Skeletal muscle tissue (tissue), 4 donors: ENCODE results near the gene FSTL1. TPM values are rescaled to one million over a fixed set of nuclear protein-coding genes. Genes with fewer than 3 reads are reported as not detected.

Experiments
- H3K27ac ChIP-seq: one replicate; pipeline ENCODE4 v1.7.0; 2013; ENCODE audit warnings: mild to moderate bottlenecking, low read depth, low read length, inconsistent platforms
- H3K27me3 ChIP-seq, 3 donors: one replicate each; pipeline ENCODE4 v1.7.0; 2013; ENCODE audit warnings: low read length in 3 of 3; ENCODE audit not compliant: control insufficient read depth in 3 of 3, insufficient read depth in 3 of 3
- H3K36me3 ChIP-seq, 3 donors: one replicate each; pipeline ENCODE4 v1.7.0; 2013; ENCODE audit warnings: low read length in 3 of 3; ENCODE audit not compliant: control insufficient read depth in 3 of 3, insufficient read depth in 3 of 3
- H3K4me1 ChIP-seq, 3 donors: one replicate each; pipeline ENCODE4 v1.7.0; 2013; ENCODE audit warnings: low read length in 3 of 3, mild to moderate bottlenecking in 3 of 3; ENCODE audit not compliant: control insufficient read depth in 3 of 3, insufficient read depth in 3 of 3
- H3K4me3 ChIP-seq, 3 donors: one replicate each; pipeline ENCODE4 v1.7.0; 2013; ENCODE audit warnings: low read length in 3 of 3
- H3K9ac ChIP-seq, 3 donors: one replicate each; pipeline ENCODE4 v1.7.0; 2013; ENCODE audit warnings: low read length in 3 of 3, mild to moderate bottlenecking in 3 of 3, moderate library complexity in 2 of 3, low read depth in 1 of 3
- H3K9me3 ChIP-seq, 3 donors: one replicate each; pipeline ENCODE4 v1.7.0; 2013; ENCODE audit warnings: low read length in 3 of 3; ENCODE audit not compliant: control insufficient read depth in 3 of 3
- total RNA-seq: library from RNA; depleted of rRNA; stranded (reverse); fragments of >200 nt; gene quantifications from one replicate; pipeline ENCODE4 v1.2.3, GENCODE V29; 2014
- donor health status: Osteomylitis.

The FSTL1 gene
- total RNA-seq, 1 donor from 2014 or later, result 377 TPM

DNA sequence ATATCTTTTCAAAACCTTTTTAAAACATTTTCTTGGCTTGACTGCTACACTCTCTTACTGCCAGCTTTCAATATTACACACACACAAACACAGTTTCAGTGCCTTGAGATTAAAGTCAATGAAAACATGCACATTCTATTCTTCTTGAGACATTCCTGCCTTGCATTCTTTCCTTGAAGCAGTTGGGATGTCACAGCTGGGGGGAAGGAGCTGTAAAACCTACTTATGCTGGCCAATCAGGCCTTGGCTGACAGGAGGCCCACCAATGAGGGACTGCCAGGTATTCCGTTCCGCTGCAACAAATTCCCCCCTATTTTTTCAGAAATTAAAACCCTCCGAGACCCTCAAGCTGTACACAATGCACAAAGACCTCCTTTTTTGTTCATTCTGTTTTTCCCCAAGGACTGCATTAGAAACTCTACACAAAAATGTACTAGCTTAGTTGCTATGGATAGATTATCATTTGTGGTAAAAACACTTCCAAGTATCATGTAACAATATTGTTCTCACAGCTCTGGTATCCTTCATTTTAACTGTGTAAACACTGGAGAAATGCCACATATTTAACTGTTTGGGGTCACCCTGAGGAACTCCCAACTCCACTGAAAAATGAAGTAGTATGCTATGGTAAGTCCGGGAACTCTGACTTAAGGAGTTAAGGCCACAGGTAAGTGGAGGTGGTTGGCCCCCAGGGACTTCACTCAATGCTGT is 18.5 kb downstream of the FSTL1 start:
- Histone ChIP-seq H3K27ac (no peak overlapping the region), H3K4me1 (peaks cover 3 to 22% (median 14%) of the 10 kb centered on the region in 3 donors), H3K27me3 (no peaks in the 10 kb centered on the region), H3K4me3 (no peak overlapping the region), H3K9ac (no peak overlapping the region), H3K36me3 (peaks cover 0 to 6% (median 0%) of the 10 kb centered on the region in 3 donors), H3K9me3 (no peaks in the 10 kb centered on the region)

DNA sequence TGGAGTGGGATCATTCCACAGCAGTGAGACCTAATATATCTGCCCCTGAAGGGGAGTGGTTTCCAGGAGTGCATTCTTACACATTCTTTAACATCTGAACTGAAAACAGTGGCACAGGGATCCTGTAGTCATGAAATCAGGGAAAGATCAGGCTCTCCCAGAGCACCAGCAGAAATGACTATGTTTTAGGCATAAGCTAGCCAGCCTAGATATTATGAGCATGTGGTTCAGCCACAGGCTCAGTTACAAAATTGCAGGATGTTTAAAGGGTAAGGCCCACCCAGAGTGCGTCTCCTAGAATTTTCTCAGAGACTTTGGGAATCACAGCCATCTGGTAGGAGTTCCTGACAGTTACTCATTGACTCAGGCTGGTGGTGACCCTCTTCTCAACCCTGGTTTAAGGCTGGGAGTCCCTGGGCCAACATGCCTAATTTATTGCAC is 20.9 kb downstream of the FSTL1 start:
- Histone ChIP-seq H3K36me3 (peaks cover 0 to 6% (median 0%) of the 10 kb centered on the region in 3 donors), H3K9me3 (no peaks in the 10 kb centered on the region), H3K27ac (no peak overlapping the region), H3K27me3 (no peaks in the 10 kb centered on the region), H3K4me3 (no peak overlapping the region), H3K9ac (no peak overlapping the region), H3K4me1 (peaks cover 11 to 15% (median 13%) of the 10 kb centered on the region in 3 donors)

DNA sequence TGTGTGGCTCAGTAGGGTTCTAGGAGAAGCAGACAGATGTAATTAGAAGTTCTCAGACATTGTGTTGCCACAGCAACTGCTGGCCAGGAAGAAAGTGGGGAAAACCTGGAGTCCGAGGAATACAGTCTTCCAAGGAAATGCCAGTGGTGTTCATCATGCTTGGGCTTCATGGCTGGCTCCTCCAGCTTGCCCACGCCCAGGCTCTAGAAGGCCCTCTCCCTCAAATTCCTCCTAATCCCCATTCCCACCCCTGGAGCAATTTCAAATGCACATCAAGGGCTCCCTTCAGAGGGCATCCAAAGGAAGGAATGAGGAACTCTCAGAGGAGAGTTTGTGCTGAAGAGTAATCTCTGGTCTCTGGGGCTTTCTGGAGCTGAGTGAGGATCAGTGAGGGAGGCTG is 21.9 kb downstream of the FSTL1 start:
- Histone ChIP-seq H3K9ac (no peak overlapping the region), H3K4me1 (peaks cover 12 to 20% (median 16%) of the 10 kb centered on the region in 3 donors), H3K27ac (no peak overlapping the region)

DNA sequence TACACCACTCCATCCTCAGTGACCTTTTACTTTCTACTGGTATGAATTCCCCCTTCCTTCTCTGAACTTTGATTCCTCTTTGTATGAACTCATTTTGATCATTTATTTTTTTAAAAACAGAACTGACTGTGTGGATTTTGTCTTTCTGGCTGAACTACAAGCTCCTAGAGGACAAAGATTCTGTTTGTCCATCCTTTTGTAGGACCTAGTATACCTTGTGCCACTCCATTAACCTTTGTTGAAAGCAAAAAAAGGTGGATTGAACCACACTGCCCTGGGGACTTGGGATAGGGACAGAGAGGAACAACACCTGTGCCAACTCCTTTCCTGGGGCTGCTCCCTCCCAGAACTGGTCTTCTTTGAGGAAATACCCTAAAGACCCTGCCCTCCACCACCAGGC is 23.6 kb downstream of the FSTL1 start:
- Histone ChIP-seq H3K27ac (no peak overlapping the region), H3K4me1 (peaks cover 9 to 21% (median 16%) of the 10 kb centered on the region in 3 donors)

More for the DNA sequence above, 21.9 kb downstream of the FSTL1 start:
- Histone ChIP-seq H3K4me3 (no peak overlapping the region), H3K36me3 (peaks cover 0 to 6% (median 0%) of the 10 kb centered on the region in 3 donors), H3K9me3 (no peaks in the 10 kb centered on the region), H3K27me3 (no peaks in the 10 kb centered on the region)

DNA sequence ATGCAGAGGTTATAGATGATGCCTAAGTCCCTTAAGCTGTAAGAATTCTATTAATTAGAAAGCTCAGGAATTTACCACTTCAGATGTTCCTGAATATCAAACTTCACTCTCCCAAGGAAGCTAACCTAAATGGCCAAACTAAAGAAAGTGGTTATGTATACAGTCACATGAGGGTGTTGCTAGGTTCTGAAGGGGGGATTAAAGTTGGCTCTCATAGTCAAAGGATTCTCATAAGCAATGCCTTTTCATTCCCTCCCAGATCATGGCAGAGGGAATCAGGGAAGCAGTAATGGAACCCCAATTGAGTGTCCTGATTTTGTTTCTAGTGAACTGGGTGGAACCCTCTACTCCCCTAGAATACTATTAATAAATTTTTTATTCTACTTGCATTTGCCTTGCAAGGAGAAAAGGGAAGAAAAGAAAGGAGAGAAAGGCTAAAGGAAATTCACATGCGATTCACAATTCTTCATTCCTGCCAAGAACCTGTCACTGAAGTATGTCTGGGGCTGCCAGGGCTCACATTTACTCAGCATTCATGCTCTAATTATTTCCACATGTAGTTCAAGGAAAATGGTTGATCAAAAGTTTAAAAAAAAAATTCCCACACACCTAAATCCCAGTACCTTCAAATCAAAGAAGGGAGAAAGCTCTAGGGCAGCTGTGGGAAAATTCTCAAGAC is 25.1 kb downstream of the FSTL1 start:
- Histone ChIP-seq H3K27me3 (no peaks in the 10 kb centered on the region), H3K36me3 (peaks cover 0 to 5% (median 0%) of the 10 kb centered on the region in 3 donors), H3K4me1 (peaks cover 14 to 20% (median 16%) of the 10 kb centered on the region in 3 donors), H3K9ac (no peak overlapping the region), H3K9me3 (no peaks in the 10 kb centered on the region), H3K27ac (no peak overlapping the region), H3K4me3 (no peak overlapping the region)

More for the DNA sequence above, 23.6 kb downstream of the FSTL1 start:
- no peak overlapping the region for H3K9ac ChIP-seq
- H3K4me3 ChIP-seq, result no peak overlapping the region
- H3K9me3 ChIP-seq, result no peaks in the 10 kb centered on the region
- peaks cover 0 to 9% (median 0%) of the 10 kb centered on the region in 3 donors for H3K36me3 ChIP-seq
- H3K27me3 ChIP-seq, result no peaks in the 10 kb centered on the region

DNA sequence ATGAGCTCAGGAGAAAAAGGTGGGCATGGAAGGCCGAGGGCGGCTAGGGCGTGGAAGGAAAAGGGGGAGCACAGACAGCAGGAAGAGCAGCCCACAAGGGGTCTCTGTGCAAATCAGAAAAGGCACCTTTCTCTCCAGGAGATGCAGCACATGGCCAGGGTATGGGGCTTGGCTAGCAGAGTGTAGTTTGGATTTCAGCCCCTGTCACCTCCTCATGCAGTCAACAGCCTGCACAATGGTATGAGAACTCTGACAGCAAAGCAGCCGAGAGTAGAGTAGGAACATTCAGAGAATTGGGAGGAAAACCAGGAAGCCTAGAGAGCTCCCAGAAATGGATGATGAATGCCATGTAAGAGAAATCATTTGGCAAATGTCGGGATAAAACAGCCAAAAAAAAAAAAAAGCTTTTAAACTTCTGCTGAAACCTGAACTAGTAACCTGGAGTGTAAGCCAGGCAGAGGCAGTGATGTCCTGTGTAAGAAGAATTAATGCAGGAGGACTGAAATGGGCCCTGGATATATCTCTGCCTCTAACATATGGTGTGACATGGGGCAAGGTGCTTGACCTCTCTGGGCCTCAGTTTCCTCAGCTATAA is 25.7 kb downstream of the FSTL1 start:
- no peak overlapping the region for H3K27ac ChIP-seq
- no peaks in the 10 kb centered on the region for H3K27me3 ChIP-seq
- H3K9me3 ChIP-seq, result no peaks in the 10 kb centered on the region
- no peak overlapping the region for H3K9ac ChIP-seq
- H3K4me3 ChIP-seq, result no peak overlapping the region
- peaks cover 14 to 25% (median 16%) of the 10 kb centered on the region in 3 donors for H3K4me1 ChIP-seq
- peaks cover 0 to 5% (median 0%) of the 10 kb centered on the region in 3 donors for H3K36me3 ChIP-seq

DNA sequence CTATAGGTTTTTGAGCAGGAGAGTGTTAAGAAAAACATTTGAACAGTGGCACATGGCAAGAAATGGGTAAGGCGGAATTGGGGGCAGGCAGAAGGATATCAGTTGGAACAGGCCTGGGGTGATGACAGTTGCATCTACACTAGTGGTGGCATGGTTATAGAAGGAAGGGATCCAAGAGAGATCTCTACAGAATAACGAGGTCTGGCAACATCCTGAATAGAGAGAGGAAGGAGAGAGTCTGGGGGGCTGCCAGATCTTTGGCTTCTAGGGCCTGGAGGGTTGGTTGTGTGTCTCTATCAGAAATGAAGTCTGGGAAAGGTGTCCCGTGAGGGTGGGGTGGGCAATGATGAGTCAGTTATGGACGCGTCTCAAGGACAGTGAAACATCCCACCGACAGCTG is 26.3 kb downstream of the FSTL1 start:
- peaks cover 19 to 30% (median 21%) of the 10 kb centered on the region in 3 donors for H3K4me1 ChIP-seq
- H3K36me3 ChIP-seq, result peaks cover 0 to 5% (median 0%) of the 10 kb centered on the region in 3 donors
- H3K27me3 ChIP-seq, result no peaks in the 10 kb centered on the region
- H3K27ac ChIP-seq, result no peak overlapping the region
- H3K4me3 ChIP-seq, result no peak overlapping the region
- H3K9ac ChIP-seq, result no peak overlapping the region
- H3K9me3 ChIP-seq, result no peaks in the 10 kb centered on the region

DNA sequence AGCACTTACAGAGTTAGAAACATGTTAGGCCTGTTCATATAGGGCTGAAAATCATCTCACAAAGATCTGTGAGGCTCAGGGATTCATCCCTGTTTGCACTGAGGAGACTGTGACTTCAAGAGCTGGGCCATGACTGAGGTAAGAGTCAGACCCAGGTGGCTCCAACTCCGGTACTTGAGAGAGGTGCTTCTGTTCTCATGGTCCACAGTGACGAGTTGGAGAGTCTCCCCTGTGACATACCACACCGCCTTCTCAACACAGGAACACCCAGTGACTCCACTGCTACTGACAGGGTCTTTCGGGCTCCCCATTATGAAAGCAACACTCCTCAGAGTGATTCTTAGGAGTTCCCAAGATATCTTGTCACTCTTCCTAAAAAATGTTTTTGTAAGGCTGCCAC is 27.4 kb downstream of the FSTL1 start:
- Histone ChIP-seq H3K4me3 (no peak overlapping the region), H3K36me3 (peaks cover 0 to 3% (median 0%) of the 10 kb centered on the region in 3 donors), H3K9ac (no peak overlapping the region), H3K27me3 (no peaks in the 10 kb centered on the region), H3K4me1 (peaks cover 27 to 37% (median 32%) of the 10 kb centered on the region in 3 donors), H3K9me3 (no peaks in the 10 kb centered on the region), H3K27ac (no peak overlapping the region)

DNA sequence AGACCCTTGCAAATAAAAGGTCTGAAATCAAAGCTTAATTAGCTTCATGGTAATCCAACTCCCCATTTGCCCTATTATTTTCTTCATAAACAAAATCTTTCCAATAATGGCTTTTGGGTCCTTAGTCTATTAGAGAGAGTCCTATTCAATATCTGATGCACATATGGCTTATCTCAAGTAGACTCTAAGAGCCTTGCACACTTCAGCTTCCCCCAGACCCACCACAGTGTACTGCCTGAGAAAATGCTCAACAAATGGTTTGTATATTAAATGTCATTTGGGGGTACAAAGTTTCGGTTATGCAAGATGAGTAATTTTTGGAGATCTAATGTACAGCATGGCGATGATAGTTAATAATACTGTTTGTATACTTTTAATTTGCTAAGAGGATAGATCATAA is 28.9 kb downstream of the FSTL1 start:
- Histone ChIP-seq H3K4me1 (peaks cover 32 to 43% (median 37%) of the 10 kb centered on the region in 3 donors), H3K27ac (no peak overlapping the region), H3K36me3 (peaks cover 0 to 3% (median 0%) of the 10 kb centered on the region in 3 donors), H3K9me3 (no peaks in the 10 kb centered on the region), H3K27me3 (no peaks in the 10 kb centered on the region), H3K9ac (no peak overlapping the region), H3K4me3 (no peak overlapping the region)
